Neural progenitor cell (in vitro differentiated cells): ENCODE measurements around the gene FAIM. TPM values are rescaled to one million over a fixed set of nuclear protein-coding genes. Genes with fewer than 3 reads are reported as not detected.

Experiments used
- DNase-seq: peaks from one replicate; pipeline ENCODE4 v3.0.0-alpha.2; 2016; ENCODE audit warnings: low spot score
- H2AFZ ChIP-seq: fragments of 200-600 bp; sonication (generic); replicated peaks from 2 replicates; pipeline ENCODE4 v1.6.1; 2016; ENCODE audit warnings: antibody characterized with exemption
- H3F3A ChIP-seq: fragments of 200-600 bp; sonication (generic); 2 replicates; pipeline ENCODE4 v1.6.1; 2016; ENCODE audit warnings: antibody characterized with exemption, low read depth
- H3K27ac ChIP-seq: fragments of 200-600 bp; sonication (generic); 2 replicates; pipeline ENCODE4 v1.5.1; 2016; ENCODE audit warnings: mild to moderate bottlenecking
- H3K27me3 ChIP-seq: fragments of 200-600 bp; sonication (generic); 2 replicates; pipeline ENCODE4 v1.6.1; 2016; ENCODE audit warnings: mild to moderate bottlenecking, moderate library complexity
- H3K36me3 ChIP-seq: fragments of 200-600 bp; sonication (generic); 2 replicates; pipeline ENCODE4 v1.5.1; 2016
- H3K4me1 ChIP-seq: fragments of 200-600 bp; sonication (generic); 2 replicates; pipeline ENCODE4 v1.6.1; 2016; ENCODE audit warnings: mixed run types
- H3K4me2 ChIP-seq: fragments of 200-600 bp; sonication (generic); 2 replicates; pipeline ENCODE4 v1.6.1; 2016
- H3K4me3 ChIP-seq: fragments of 200-600 bp; sonication (generic); 2 replicates; pipeline ENCODE4 v1.5.1; 2016
- H3K79me2 ChIP-seq: fragments of 200-600 bp; sonication (generic); 2 replicates; pipeline ENCODE4 v1.6.1; 2016; ENCODE audit warnings: low read depth
- H3K9ac ChIP-seq: fragments of 200-600 bp; sonication (generic); 2 replicates; pipeline ENCODE4 v1.6.1; 2016
- H3K9me3 ChIP-seq: fragments of 200-600 bp; sonication (generic); 2 replicates; pipeline ENCODE4 v1.5.1; 2016; ENCODE audit warnings: low read depth
- H4K20me1 ChIP-seq: fragments of 200-600 bp; sonication (generic); 2 replicates; pipeline ENCODE4 v1.6.1; 2016; ENCODE audit warnings: low read depth
- H3K27ac Mint-ChIP-seq: 3 replicates; pipeline ENCODE4 v1.8.0; 2021; ENCODE audit warnings: mixed read lengths
- H3K27me3 Mint-ChIP-seq: 2 replicates; pipeline ENCODE4 v1.8.0; 2022; ENCODE audit warnings: low read depth, mild to moderate bottlenecking, inconsistent platforms, moderate library complexity, mixed read lengths; ENCODE audit not compliant: insufficient read depth
- H3K36me3 Mint-ChIP-seq: 3 replicates; pipeline ENCODE4 v1.8.0; 2021; ENCODE audit warnings: mixed read lengths
- H3K4me1 Mint-ChIP-seq: 3 replicates; pipeline ENCODE4 v1.8.0; 2021; ENCODE audit warnings: mixed read lengths
- H3K4me3 Mint-ChIP-seq: 3 replicates; pipeline ENCODE4 v1.8.0; 2021; ENCODE audit warnings: mild to moderate bottlenecking, moderate library complexity, mixed read lengths
- H3K9me3 Mint-ChIP-seq: 3 replicates; pipeline ENCODE4 v1.8.0; 2020; ENCODE audit warnings: mixed read lengths
- EZH2 ChIP-seq: fragments of 200-600 bp; sonication (generic); IDR thresholded peaks from 2 replicates; pipeline ENCODE4 v1.6.1; 2017; ENCODE audit warnings: antibody characterized with exemption, mild to moderate bottlenecking, moderate library complexity
- EZH2phosphoT487 ChIP-seq: fragments of 200-600 bp; sonication (generic); IDR thresholded peaks from 2 replicates; pipeline ENCODE4 v1.6.1; 2017; ENCODE audit warnings: antibody characterized with exemption
- total RNA-seq: library from RNA; depleted of rRNA; stranded (reverse); fragments of >200 nt; gene quantifications from 2 replicates; pipeline ENCODE4 v1.2.3, GENCODE V29; 2015; ENCODE audit warnings: low replicate concordance
- TF ChIP-seq, protein P1 (sequence below): fragments of 200-600 bp; sonication (generic); IDR thresholded peaks from 2 replicates; pipeline ENCODE4 v1.5.1; 2017; ENCODE audit warnings: antibody characterized with exemption, mild to moderate bottlenecking

FAIM gene
- total RNA-seq, 1 donor from 2014 or later: 13.2 TPM

DNA sequence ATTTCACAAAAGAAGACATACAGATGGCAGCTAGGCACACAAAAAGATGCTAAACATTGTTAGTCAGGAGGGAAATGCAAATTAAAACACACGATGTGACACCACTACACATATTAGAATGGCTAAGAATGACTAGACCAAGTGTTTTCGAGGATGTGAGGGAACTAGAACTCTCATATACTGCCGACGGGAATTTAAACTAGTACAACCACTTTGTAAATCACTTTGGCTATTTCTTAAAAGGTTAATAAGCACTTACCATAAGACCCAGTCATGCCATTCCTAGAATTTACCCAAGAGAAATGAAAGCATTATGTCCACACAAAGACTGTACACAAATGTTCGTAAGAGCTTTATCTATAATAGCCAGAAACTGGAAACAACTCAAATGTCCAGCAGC lies 20.1 kb upstream of the FAIM start:
- Mint-ChIP-seq H3K4me1 (peaks cover 4% of the 10 kb centered on the region), H3K4me3 (no peak overlapping the region), H3K27me3 (no peaks in the 10 kb centered on the region), H3K36me3 (peaks cover 23% of the 10 kb centered on the region), H3K27ac (no peak overlapping the region), H3K9me3 (peaks cover 4% of the 10 kb centered on the region)
- Histone ChIP-seq H3K4me2 (no peak overlapping the region), H3K27ac (no peak overlapping the region), H3K9me3 (no peaks in the 10 kb centered on the region), H3K36me3 (no peaks in the 10 kb centered on the region), H3K27me3 (no peaks in the 10 kb centered on the region), H3K4me1 (peaks cover 8% of the 10 kb centered on the region), H3K79me2 (peaks cover 29% of the 10 kb centered on the region), H3K4me3 (no peak overlapping the region), H3F3A (peaks cover 2% of the 10 kb centered on the region), H2AFZ (no peak overlapping the region), H4K20me1 (no peaks in the 10 kb centered on the region), H3K9ac (no peak overlapping the region)
- no peak for DNase-seq
- TF ChIP-seq EZH2: no peak
- TF ChIP-seq EZH2phosphoT487: no peak
- TF ChIP-seq, protein P1, sequence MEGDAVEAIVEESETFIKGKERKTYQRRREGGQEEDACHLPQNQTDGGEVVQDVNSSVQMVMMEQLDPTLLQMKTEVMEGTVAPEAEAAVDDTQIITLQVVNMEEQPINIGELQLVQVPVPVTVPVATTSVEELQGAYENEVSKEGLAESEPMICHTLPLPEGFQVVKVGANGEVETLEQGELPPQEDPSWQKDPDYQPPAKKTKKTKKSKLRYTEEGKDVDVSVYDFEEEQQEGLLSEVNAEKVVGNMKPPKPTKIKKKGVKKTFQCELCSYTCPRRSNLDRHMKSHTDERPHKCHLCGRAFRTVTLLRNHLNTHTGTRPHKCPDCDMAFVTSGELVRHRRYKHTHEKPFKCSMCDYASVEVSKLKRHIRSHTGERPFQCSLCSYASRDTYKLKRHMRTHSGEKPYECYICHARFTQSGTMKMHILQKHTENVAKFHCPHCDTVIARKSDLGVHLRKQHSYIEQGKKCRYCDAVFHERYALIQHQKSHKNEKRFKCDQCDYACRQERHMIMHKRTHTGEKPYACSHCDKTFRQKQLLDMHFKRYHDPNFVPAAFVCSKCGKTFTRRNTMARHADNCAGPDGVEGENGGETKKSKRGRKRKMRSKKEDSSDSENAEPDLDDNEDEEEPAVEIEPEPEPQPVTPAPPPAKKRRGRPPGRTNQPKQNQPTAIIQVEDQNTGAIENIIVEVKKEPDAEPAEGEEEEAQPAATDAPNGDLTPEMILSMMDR: no peak

GRCh38 chr3:138591392-138591791 lies 17.2 kb upstream of the FAIM start:
- Histone ChIP-seq H3K36me3 (no peaks in the 10 kb centered on the region), H3K4me3 (no peak overlapping the region), H3K9ac (no peak overlapping the region), H3K4me1 (peaks cover 8% of the 10 kb centered on the region), H3K9me3 (no peaks in the 10 kb centered on the region), H3K27me3 (no peaks in the 10 kb centered on the region), H3F3A (peaks cover 14% of the 10 kb centered on the region), H3K27ac (no peak overlapping the region), H4K20me1 (no peaks in the 10 kb centered on the region), H3K79me2 (peaks cover 20% of the 10 kb centered on the region), H3K4me2 (no peak overlapping the region), H2AFZ (no peak overlapping the region)
- Mint-ChIP-seq H3K36me3 (peaks cover 8% of the 10 kb centered on the region), H3K4me1 (peaks cover 12% of the 10 kb centered on the region), H3K27ac (no peak overlapping the region), H3K27me3 (peaks cover 7% of the 10 kb centered on the region), H3K4me3 (no peak overlapping the region), H3K9me3 (peaks cover 1% of the 10 kb centered on the region)
- no peak for DNase-seq
- TF ChIP-seq EZH2 (no peak), EZH2phosphoT487 (no peak)
- TF ChIP-seq, protein P1: no peak

DNA sequence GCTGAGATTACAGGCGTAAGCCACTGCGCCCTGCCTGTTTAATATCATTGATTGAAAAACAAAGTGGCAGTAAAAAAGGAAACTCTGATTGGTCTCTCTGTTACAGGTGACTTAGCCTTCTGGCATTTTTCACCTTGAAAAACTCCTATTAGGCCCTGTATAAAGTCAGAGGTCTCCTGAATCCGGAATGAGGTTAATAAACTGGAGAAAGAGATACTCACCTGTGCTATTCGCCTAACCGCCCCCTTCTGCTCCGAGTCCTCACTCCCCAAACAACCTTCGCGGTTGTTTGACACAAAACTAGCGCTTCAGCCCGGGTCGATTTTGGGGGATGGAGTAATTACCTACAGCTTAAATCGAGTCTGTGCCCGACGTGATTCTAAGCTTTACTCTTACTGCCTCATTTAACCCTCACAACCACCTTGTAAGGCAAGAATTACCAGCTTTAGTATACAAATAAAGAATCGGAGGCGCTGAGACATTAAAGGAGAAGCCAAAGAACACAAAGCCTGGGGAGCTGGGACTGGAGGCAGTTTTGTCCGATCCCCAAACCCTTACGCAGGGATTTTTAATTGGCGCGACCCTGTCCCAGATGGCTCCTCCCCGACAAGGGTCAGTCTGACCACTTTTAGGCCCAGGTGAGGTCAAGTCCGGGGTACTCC lies 15.0 kb upstream of the FAIM start:
- TF ChIP-seq EZH2 (peak; percentile 19), EZH2phosphoT487 (no peak)
- peaks cover 12% of the 10 kb centered on the region for H3K4me1 Mint-ChIP-seq
- Histone ChIP-seq H4K20me1 (no peaks in the 10 kb centered on the region), H3K27me3 (no peaks in the 10 kb centered on the region), H3K9ac (peak overlapping the region; percentile 39), H3K27ac (no peak overlapping the region), H3F3A (peaks cover 14% of the 10 kb centered on the region), H3K4me2 (peak overlapping the region; percentile 81), H3K4me3 (peak overlapping the region; percentile 80), H3K4me1 (peaks cover 8% of the 10 kb centered on the region), H3K9me3 (no peaks in the 10 kb centered on the region), H2AFZ (peak overlapping the region; percentile 91), H3K79me2 (peaks cover 17% of the 10 kb centered on the region), H3K36me3 (no peaks in the 10 kb centered on the region)
- peaks cover 7% of the 10 kb centered on the region for H3K27me3 Mint-ChIP-seq
- H3K36me3 Mint-ChIP-seq: no peaks in the 10 kb centered on the region
- DNase-seq: no peak
- H3K27ac Mint-ChIP-seq: no peak overlapping the region
- H3K9me3 Mint-ChIP-seq: no peaks in the 10 kb centered on the region
- H3K4me3 Mint-ChIP-seq: peak overlapping the region; percentile 95
